Retinal pigment epithelial cell (primary cell): ENCODE measurements around the gene PACS1.

Experiments
- DNase-seq: peaks from one replicate; pipeline ENCODE4 v3.0.0-alpha.2; 2010; ENCODE audit warnings: low read depth
- H3K4me3 ChIP-seq: 2 replicates; pipeline ENCODE4 v1.5.1; 2011; ENCODE audit warnings: mild to moderate bottlenecking, low read length, control low read depth, moderate library complexity
- TF ChIP-seq, protein P1 (sequence below): conservative IDR thresholded peaks from 2 replicates; pipeline ENCODE4 v1.5.1; 2011; ENCODE audit warnings: low read depth, low read length, control low read depth, inconsistent platforms

The PACS1 gene

DNA sequence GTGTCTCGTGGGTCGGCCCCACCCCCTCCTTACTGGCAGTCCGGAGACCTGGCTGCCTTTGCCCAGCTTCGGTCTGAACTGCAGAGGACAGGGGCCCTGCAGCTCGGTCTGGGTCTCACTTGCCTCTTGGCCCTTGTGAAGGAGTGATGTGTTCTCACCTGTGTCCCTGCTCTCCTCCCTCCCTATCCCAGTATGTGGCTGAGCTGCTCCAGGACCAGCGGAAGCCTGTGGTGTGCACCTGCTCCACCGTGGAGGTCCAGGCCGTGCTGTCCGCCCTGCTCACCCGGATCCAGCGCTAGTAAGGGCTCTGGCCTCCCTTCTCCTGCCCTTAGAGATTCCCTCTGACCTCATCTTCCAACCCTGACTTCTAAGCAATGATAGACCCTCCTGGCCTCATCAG is 162.7 kb downstream of the PACS1 start:
- TF ChIP-seq, protein P1, sequence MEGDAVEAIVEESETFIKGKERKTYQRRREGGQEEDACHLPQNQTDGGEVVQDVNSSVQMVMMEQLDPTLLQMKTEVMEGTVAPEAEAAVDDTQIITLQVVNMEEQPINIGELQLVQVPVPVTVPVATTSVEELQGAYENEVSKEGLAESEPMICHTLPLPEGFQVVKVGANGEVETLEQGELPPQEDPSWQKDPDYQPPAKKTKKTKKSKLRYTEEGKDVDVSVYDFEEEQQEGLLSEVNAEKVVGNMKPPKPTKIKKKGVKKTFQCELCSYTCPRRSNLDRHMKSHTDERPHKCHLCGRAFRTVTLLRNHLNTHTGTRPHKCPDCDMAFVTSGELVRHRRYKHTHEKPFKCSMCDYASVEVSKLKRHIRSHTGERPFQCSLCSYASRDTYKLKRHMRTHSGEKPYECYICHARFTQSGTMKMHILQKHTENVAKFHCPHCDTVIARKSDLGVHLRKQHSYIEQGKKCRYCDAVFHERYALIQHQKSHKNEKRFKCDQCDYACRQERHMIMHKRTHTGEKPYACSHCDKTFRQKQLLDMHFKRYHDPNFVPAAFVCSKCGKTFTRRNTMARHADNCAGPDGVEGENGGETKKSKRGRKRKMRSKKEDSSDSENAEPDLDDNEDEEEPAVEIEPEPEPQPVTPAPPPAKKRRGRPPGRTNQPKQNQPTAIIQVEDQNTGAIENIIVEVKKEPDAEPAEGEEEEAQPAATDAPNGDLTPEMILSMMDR = no peak
- H3K4me3 ChIP-seq = no peak overlapping the region
- DNase-seq = no peak

- TF ChIP-seq, protein P1 = no peak
- no peak for DNase-seq
Measured at GRCh38 chr11:66233301-66233700, 163.2 kb downstream of the PACS1 start.

GRCh38 chr11:66235141-66235540 is 165.1 kb downstream of the PACS1 start:
- no peak overlapping the region for H3K4me3 ChIP-seq
- TF ChIP-seq, protein P1 = no peak
- no peak for DNase-seq

More at GRCh38 chr11:66233301-66233700, 163.2 kb downstream of the PACS1 start:
- H3K4me3 ChIP-seq = no peak overlapping the region

DNA sequence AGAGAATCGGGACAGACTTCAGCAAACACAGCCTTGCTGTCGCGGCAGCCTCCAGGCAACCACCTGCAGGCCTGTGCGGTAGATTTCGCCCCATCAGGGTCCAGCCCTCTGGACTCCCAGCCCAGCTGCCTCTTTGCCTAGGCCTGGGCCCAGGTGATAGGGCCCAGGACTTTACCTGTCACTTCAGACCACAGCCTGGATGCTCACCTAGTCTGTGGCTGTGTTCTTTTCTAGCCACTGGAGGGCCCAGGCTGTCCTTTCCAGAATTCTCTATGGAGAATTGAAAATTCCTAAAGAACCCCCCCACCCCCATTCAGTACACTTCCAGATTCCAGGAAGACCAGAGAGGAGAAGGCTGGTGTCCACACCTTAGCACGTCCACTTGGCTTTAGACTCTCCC is 167.8 kb downstream of the PACS1 start:
- no peak overlapping the region for H3K4me3 ChIP-seq
- DNase-seq = no peak
- TF ChIP-seq, protein P1 = no peak

- TF ChIP-seq, protein P1 = no peak
- no peak for DNase-seq
- no peak overlapping the region for H3K4me3 ChIP-seq
Measured at GRCh38 chr11:66238786-66239413, 168.8 kb downstream of the PACS1 start.

DNA sequence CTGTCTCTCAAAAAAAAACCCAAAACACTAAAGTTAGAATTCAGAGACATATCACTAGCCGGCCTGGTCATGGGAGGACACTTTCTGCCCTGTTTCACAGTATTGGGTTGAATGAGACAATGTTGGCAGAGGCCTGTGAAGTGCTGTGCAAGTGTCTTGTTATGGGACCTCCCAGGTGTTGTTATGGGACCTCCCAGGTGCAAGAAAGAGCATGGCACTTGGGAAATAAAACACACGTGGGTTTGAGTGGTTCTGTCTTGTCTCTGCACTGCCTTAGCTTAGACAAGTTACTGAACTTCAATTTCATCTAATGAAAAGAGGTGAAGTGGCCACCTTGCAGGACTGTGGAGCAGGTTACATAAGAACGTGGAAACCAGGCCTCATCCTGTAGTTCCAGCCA is 169.4 kb downstream of the PACS1 start:
- no peak for DNase-seq
- TF ChIP-seq, protein P1 = no peak
- no peak overlapping the region for H3K4me3 ChIP-seq

DNA sequence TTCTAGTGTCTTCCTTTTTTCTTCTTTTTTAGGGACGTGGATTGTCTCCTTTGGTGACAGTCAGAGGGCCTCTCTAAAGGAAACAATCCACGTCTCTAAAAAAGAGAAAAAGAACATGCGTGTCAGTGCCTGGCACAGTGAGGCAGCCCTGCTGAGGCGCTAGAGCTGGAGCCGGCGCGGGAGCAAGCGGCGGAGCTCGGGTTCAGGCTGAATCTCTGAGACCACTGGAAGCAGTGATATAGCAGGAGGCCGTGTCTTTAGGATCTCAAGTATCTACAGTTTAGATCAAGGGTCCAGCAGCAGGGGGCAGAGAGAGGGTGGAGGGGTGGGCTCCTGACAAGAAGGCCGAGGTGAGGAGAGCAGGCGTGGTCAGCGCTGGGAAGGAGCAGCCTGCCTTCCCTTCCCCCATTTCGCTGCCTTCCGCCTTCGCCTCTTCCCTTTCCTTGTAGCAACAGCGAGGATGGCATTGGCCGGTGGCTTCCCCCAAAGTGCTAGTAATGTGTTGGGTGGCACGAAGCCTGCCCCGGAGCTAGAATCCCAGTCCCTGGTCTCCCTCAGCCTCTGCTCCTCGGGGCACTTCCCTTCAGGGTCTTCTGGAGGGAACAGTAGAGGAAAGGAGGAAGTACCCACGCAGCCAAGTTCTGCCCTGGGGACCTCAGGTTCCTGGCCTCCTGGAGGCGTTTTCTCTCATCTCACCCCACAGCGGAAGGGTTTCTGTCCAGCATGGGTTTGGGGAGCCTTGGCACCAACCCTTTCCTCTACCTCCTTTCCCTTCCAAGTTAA is 170.1 kb downstream of the PACS1 start:
- TF ChIP-seq, protein P1 = no peak
- no peak overlapping the region for H3K4me3 ChIP-seq
- DNase-seq = no peak
